GM19240 (cell line): ENCODE measurements around the gene SMG5.

ENCODE experiments used
- DNase-seq: peaks from one replicate; pipeline ENCODE4 v3.0.0; 2011; ENCODE audit warnings: low spot score; ENCODE audit not compliant: insufficient read length

SMG5 gene

GRCh38 chr1:156214024-156214748 lies 68.4 kb downstream of the SMG5 start:
- DNase-seq: no peak

- DNase-seq: no peak
Observed at GRCh38 chr1:156213644-156213966, 69.0 kb downstream of the SMG5 start.

DNA sequence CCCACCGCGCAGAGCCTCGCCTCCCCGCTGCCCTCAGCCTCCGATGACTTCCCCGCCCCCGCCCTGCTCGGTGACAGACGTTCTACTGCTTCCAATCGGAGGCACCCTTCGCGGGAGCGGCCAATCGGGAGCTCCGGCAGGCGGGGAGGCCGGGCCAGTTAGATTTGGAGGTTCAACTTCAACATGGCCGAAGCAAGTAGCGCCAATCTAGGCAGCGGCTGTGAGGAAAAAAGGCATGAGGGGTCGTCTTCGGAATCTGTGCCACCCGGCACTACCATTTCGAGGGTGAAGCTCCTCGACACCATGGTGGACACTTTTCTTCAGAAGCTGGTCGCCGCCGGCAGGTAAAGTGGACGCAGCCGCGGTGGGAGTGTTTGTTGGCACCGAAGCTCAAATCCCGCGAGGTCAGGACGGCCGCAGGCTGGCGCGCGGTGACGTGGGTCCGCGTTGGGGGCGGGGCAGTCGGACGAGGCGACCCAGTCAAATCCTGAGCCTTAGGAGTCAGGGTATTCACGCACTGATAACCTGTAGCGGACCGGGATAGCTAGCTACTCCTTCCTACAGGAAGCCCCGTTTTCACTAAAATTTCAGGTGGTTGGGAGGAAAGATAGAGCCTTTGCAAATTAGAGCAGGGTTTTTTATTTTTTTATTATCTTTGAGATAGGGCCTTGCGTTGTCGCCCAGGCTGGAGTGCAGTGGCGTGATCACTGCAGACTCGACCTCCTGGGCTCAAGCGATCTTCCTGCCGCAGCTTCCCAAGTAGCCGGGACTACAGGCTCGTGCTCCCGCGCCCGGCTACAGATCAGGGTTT lies 69.6 kb downstream of the SMG5 start, which contains the start of gene PMF1:
TSS of gene PMF1 (plus strand) at position 175 of the 811 bp plus-strand sequence. CDS start at position 184, 9 bp downstream.
- peak; percentile 100 for DNase-seq

- DNase-seq: no peak
Observed at GRCh38 chr1:156212130-156212529, 70.5 kb downstream of the SMG5 start.

DNA sequence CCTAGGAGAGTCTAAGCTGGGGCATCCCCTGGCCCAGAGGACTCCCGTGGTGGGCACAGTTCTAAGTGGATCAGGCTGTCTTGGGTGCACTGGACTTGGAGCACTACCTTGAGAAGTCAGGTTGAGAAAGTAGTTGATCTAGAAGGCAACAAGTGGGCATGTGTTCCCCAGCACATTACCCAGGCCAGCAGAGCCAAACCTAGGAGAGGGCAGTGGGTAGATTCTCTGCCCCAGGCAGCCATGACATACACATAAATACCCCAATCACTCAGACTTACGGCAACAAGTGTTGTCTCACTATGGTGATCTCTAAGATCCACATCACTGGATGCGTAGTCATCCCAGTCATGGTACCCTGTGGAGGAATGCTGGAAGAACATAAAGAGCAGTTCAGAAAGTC lies 71.4 kb downstream of the SMG5 start:
- no peak for DNase-seq

GRCh38 chr1:156204686-156205085 lies 77.9 kb downstream of the SMG5 start:
- DNase-seq: no peak

DNA sequence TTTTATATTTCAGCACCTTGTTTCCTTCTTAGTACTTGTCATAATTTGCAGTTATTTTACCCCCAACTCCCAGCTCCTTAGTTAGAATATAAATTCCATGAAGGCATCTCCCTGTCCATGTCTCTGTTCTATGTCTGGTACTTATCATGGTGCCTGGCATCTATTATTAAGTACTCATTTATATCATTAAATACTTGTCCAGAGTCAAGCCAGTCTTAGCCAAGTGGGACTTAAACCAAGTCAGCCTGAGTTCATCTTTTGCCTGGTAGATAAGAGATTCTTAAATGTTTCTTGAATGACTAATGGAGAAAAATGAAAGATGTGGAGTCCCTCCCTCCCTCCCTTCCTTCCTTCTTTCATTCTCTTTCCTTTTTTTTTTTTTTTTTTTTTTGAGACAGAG lies 79.3 kb downstream of the SMG5 start:
- DNase-seq: no peak

GRCh38 chr1:156200044-156200443 lies 82.6 kb downstream of the SMG5 start:
- DNase-seq: no peak
